GM12872 (cell line): Measurements from ENCODE around the gene BIRC7.

Experiments
- TF ChIP-seq, protein P1 (sequence below): IDR thresholded peaks from 3 replicates; pipeline ENCODE4 v1.5.1; 2011; ENCODE audit warnings: low read depth, mild to moderate bottlenecking, low read length, moderate library complexity; ENCODE audit not compliant: insufficient read depth

BIRC7 gene, protein sequence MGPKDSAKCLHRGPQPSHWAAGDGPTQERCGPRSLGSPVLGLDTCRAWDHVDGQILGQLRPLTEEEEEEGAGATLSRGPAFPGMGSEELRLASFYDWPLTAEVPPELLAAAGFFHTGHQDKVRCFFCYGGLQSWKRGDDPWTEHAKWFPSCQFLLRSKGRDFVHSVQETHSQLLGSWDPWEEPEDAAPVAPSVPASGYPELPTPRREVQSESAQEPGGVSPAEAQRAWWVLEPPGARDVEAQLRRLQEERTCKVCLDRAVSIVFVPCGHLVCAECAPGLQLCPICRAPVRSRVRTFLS

DNA sequence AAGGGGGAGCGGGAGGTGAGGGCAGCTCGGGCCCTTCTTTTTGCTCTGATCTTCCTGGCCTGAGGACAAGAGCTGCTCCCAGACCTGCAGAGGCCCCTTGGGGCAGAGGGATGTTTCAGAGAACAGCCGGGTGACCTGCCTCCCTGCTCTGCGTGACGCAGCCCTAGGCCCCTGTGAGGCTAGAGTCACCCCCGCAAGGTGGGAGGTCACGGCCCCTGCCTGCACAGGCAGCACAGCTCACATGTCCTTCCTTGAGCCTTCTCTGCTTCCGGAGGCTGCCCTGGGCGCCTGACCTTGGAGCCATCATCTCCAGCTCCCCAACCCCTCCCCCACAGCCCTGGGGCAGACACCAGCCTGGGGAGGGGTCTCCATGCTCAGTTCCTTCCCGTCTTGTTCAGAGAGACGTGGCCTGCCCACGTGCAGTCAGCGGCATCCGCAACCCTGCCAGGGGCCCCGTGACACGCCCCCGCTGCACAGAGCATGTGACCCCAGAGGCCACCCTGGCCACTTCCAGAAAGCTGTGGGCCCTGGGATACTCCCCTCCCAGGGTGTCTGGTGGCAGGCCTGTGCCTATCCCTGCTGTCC is at the start of gene BIRC7:
TSS of gene BIRC7 (plus strand) at position 507 of the 585 bp plus-strand sequence. CDS start 192 bp downstream, outside the sequence.
- TF ChIP-seq, protein P1, sequence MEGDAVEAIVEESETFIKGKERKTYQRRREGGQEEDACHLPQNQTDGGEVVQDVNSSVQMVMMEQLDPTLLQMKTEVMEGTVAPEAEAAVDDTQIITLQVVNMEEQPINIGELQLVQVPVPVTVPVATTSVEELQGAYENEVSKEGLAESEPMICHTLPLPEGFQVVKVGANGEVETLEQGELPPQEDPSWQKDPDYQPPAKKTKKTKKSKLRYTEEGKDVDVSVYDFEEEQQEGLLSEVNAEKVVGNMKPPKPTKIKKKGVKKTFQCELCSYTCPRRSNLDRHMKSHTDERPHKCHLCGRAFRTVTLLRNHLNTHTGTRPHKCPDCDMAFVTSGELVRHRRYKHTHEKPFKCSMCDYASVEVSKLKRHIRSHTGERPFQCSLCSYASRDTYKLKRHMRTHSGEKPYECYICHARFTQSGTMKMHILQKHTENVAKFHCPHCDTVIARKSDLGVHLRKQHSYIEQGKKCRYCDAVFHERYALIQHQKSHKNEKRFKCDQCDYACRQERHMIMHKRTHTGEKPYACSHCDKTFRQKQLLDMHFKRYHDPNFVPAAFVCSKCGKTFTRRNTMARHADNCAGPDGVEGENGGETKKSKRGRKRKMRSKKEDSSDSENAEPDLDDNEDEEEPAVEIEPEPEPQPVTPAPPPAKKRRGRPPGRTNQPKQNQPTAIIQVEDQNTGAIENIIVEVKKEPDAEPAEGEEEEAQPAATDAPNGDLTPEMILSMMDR = no peak

- TF ChIP-seq, protein P1 = no peak
Observed at GRCh38 chr20:63186084-63186483, 49.6 kb upstream of the BIRC7 start.

DNA sequence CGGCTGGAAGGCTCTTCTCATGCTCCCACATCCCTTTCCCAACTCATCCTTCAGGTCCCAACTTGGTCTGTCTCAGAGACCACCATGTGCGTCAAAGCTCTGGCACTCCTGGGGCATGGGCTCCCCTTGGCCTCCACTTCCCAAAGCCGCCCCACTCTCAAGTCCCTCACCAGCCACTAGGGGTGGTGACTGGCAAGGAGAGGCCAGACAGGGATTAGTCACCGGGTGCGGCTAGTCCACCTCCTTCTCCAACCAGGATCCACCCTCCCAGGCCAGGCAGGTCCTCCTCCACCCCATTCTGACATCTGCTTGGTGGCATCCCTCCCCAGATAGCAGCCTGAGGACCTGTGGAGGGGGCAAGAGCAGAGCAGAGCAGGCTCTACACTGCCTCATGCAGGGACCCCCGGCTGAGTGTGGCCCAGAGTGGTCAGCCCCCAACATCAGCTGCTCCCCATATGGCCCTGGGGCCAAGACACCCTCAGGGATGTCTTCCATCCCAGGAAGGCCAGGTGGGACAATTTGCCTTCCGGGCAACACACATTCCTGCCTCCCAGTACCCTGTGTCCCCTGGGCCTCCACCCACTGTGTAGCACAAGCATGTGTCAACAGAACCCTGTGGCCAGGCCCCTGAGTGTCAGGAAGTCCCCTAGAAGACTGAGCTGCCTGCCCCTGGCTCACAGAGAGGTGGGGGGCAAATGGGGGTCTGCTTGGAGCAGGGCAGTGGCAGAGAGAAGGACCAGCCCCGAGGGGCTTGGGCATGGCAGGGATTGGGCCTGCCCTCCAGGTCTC is 49.0 kb upstream of the BIRC7 start:
- TF ChIP-seq, protein P1 = no peak

DNA sequence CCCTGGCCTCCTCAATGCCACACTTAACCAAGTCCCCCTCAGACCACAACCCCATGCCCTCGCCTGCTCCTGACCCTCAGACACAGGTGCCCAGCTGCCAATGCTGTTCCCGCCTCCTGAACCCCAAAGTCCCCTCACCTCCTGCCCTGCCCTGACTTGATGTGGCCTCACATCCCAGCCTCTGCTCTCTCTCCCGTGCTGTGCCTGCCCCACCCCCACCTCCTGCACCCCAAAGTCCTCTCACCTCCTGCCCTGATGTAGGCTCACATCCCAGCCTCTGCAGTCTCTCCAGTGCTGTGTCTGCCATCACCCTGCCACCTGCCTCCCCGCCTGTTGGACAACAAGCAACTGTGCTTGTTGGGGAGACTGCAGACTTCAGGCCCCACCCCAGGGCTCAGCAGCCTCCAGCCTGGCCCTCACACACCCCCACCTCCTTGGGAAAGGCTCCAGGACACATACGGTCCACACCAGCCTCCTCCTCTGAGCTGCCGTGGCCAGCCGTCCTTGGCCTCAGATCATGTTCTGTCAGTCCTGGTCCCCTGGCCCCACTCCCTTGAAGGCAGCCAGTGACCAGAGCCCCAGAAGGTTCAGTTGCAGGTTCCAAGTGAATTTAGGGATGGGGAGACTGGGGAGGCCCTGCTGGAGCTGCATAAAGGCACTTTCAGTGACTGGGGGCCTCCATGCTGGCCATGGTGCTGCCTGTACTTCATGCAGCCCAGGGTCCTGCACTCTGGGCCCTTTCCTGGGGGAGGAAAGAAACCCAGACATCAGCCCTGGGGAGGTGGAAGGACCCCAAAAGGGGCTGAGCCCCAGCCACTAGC is 48.2 kb upstream of the BIRC7 start:
- TF ChIP-seq, protein P1 = no peak

- TF ChIP-seq, protein P1 = no peak
Observed at GRCh38 chr20:63188159-63188442, 47.6 kb upstream of the BIRC7 start.

DNA sequence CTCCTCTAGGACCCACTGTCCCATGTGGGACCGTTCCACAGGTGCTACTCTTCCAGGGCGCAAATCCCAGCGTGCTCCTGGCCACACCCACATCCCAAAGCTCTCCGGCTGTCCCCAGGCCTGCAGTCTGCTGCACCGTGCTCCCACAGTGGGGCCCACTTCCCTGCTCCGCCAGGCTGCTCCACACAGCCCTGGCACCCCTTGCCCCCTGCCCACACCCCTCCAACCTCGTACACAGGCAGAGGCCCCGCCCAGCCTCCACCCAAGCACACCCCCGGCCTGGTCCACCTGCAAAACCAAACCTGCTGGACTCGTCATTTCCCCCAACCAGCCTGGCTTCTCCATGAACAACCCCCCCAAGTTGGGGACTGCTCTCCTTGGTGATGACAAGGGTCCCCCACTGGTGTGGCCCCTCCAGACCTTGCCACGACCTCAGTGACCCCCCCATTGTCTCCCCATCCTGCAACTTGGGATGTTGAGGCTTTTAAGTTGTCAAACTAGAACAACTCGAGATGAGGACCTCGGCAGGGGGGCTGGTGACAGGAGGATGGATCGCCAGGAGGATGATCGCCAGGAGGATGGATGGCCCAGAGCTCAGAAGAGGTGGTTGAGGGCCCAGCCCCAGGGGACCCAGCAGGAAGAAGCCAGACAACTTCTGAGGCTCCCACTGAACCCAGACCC is 46.9 kb upstream of the BIRC7 start:
- TF ChIP-seq, protein P1 = no peak
